ENCODE results near the gene IL1B. TPM values are rescaled to one million over a fixed set of nuclear protein-coding genes. Genes with fewer than 3 reads are reported as not detected.

Gene IL1B
- total and polyA plus RNA-seq, 8 donors: 0.32 to 3.9 (median 1.1) TPM

DNA sequence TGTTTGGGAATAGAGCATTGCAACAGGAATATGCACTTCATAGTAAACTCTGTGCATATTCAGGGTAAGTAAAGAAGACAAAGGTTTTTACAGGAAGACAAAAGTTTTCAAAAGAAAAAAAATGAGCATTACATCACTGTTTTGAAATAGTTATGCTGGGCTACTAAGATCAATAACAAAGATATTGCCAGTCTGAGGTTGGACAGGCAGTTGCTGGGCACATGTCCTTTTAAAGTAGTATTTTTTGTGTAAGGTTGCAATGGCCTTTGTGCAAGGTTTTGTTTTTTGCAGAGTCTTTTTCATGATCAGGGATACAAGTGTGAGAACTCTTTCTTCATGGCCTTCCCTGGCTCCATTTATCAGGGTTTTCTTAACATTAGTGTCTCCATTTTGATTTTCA is 16.2 kb downstream of the IL1B start:
- Histone ChIP-seq H3K36me3 (no peaks in the 10 kb centered on the region), H3K4me1 (peaks cover 0 to 25% (median 9%) of the 10 kb centered on the region in 3 donors), H3K27ac (peak overlapping the region in 1 of 4 donors; percentile 8), H3K9me3 (no peaks in the 10 kb centered on the region), H3K4me3 (no peak overlapping the region), H3K27me3 (no peaks in the 10 kb centered on the region)
- TF ChIP-seq, protein P1, sequence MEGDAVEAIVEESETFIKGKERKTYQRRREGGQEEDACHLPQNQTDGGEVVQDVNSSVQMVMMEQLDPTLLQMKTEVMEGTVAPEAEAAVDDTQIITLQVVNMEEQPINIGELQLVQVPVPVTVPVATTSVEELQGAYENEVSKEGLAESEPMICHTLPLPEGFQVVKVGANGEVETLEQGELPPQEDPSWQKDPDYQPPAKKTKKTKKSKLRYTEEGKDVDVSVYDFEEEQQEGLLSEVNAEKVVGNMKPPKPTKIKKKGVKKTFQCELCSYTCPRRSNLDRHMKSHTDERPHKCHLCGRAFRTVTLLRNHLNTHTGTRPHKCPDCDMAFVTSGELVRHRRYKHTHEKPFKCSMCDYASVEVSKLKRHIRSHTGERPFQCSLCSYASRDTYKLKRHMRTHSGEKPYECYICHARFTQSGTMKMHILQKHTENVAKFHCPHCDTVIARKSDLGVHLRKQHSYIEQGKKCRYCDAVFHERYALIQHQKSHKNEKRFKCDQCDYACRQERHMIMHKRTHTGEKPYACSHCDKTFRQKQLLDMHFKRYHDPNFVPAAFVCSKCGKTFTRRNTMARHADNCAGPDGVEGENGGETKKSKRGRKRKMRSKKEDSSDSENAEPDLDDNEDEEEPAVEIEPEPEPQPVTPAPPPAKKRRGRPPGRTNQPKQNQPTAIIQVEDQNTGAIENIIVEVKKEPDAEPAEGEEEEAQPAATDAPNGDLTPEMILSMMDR (IDR thresholded peaks at IDR 0.05): no peak
- FAIRE-seq (no peak), DNase-seq (no peak), ATAC-seq (no peak)
- intact Hi-C loops (cut with DNase I): no loop called here

DNA sequence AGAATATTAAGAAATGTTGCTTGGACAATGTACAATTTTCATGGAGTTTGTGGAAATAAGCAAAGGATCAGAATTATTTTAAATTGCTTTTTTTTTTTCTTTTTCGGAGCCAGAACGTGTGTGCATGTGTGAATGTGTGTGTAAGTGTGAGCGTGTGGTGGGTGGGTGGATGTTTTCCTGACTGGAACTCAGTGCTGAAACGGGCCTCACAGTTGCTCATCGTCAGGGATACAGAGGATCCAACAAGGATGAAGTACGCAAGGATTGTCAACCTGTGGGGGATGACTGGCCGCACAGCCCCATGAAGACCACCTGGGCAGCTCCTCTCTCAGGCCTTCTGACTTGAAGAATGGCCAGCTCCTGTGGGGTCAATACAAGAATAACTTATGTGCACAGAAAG is 17.5 kb downstream of the IL1B start:
- no peaks in the 10 kb centered on the region for H3K9me3 ChIP-seq
- TF ChIP-seq, protein P1 (IDR thresholded peaks at IDR 0.05): no peak
- no peak overlapping the region for H3K4me3 ChIP-seq
- intact Hi-C loops (cut with DNase I): no loop called here
- 92 to 98% methylated on average over 7 of the region's 7 CpGs for WGBS, 2 donors
- no peak overlapping the region for H3K27ac ChIP-seq
- no peaks in the 10 kb centered on the region for H3K27me3 ChIP-seq
- no peaks in the 10 kb centered on the region for H3K36me3 ChIP-seq
- H3K4me1 ChIP-seq: peaks cover 0 to 18% (median 0%) of the 10 kb centered on the region in 3 donors
- FAIRE-seq: no peak
- no peak for DNase-seq
- ATAC-seq: no peak

DNA sequence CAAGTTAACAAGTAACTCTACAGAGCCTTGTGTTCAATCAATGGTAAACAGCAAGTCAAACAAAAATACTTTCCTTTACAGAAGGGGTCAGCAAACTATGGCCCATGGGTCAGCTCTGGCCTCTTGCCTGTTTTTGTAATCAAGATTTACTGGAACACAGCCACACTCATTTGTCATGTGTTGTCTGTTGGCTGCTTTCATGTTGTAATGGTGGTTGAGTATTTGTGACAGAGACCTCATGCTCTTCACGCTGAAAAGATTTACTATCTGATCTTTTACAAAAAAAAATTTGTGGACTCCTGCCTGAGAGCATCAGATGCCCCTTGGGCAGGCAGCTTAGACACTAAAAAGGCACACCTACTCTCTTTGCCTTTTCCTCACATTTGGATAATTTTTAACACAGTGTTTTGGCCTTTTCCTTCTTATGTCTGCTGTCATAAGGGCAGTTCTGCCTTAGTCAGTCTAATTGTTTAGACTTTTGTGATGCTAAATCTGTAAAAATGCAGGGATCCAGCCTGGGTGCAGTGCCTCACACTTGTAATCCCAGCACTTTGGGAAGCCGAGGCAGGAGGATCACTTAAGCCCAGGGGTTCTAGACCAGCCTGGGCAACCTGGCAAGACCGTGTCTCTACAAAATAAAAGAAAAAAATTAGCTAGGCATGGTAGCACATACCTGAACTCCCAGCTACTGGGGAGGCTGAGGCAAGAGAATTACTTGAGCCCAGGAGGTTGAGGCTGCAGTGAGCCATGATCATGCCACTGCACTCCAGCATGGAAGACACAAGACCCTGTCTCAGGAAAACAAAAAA is 18.3 kb downstream of the IL1B start:
- H3K9me3 ChIP-seq: no peaks in the 10 kb centered on the region
- intact Hi-C loops (cut with DNase I): no loop called here
- H3K4me1 ChIP-seq: peaks cover 0 to 15% (median 0%) of the 10 kb centered on the region in 3 donors
- H3K4me3 ChIP-seq: no peak overlapping the region
- ATAC-seq (peak; percentile 50 to 86 (median 80)), DNase-seq (peak in 3 of 6 donors; percentile 19 to 43 (median 40)), FAIRE-seq (no peak)
- H3K36me3 ChIP-seq: no peaks in the 10 kb centered on the region
- TF ChIP-seq, protein P1 (IDR thresholded peaks at IDR 0.05): no peak
- no peaks in the 10 kb centered on the region for H3K27me3 ChIP-seq
- peak overlapping the region in 3 of 4 donors; percentile 24 to 62 (median 61) for H3K27ac ChIP-seq
- 50% methylated on average over 3 of the region's 3 CpGs for WGBS, 2 donors

DNA sequence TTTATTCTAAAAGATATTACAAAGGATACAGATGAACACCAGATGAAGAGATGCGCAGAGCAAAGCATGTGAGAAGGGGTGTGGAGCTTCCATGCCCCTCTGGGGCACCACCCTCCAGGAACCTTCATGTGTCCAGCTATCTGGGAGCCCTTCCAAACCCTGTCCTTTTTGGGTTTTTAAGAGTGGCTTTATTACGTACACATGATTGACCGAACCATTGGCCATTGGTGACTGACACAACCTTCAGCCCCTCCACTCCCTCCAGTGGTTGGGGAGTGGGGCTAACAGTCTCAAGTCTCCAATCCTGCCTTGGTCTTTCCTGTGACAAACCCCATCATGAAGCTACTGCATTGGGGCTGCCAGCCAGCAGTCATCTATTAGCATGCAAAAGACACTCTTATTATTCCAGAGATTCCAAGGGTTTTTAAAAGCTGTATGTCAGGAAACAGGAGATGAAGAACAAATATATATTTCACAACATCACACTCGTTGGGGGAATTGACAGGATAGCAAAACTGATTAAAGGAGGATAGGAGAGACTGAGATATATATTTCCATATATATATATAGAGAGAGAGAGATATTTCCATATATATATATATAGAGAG is 19.4 kb downstream of the IL1B start:
- intact Hi-C loops (cut with DNase I): no loop called here
- FAIRE-seq: no peak
- H3K4me1 ChIP-seq: peaks cover 0 to 15% (median 0%) of the 10 kb centered on the region in 3 donors
- H3K27me3 ChIP-seq: no peaks in the 10 kb centered on the region
- H3K27ac ChIP-seq: peak overlapping the region in 2 of 4 donors; percentile 25 to 44
- H3K4me3 ChIP-seq: no peak overlapping the region
- TF ChIP-seq, protein P1 (IDR thresholded peaks at IDR 0.05): no peak
- no peak for DNase-seq
- WGBS, 2 donors: 63 to 64% methylated on average over 4 of the region's 4 CpGs
- H3K36me3 ChIP-seq: no peaks in the 10 kb centered on the region
- ATAC-seq: no peak
- no peaks in the 10 kb centered on the region for H3K9me3 ChIP-seq

DNA sequence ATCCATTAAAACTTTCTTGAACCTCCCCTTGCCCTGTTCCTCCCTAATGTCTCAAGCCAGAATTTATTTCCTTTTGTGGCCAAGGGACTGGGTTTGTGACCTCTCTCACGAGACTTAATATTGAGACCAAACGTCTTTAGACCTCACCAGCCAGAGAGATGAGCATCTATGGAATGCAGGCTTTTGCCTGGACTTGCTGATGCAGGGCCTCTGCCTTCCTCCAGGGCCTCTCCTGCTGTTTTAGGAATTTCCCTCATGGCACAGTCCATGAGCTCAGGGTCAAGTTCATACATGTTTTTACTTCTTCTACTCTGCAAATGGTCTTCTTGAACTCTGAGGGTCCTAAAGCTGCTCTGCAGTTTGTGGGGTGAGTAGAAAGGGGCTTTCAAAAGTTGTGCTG is 22.3 kb downstream of the IL1B start:
- FAIRE-seq (no peak), DNase-seq (no peak), ATAC-seq (no peak)
- Histone ChIP-seq H3K4me1 (peaks cover 0 to 11% (median 0%) of the 10 kb centered on the region in 3 donors), H3K4me3 (no peak overlapping the region), H3K9me3 (no peaks in the 10 kb centered on the region), H3K36me3 (no peaks in the 10 kb centered on the region), H3K27ac (no peak overlapping the region), H3K27me3 (no peaks in the 10 kb centered on the region)
- TF ChIP-seq, protein P1 (IDR thresholded peaks at IDR 0.05): no peak
- 63 to 70% methylated on average over 2 of the region's 2 CpGs for WGBS, 2 donors
- intact Hi-C loops (cut with DNase I): no loop called here
